Rectal smooth muscle tissue (tissue), 1 donor: ENCODE measurements around the gene RELT.

ENCODE experiments used
- H3K27ac ChIP-seq: one replicate; pipeline ENCODE4 v1.7.0; 2013; ENCODE audit warnings: low read depth, low read length, inconsistent platforms
- H3K27me3 ChIP-seq: one replicate; pipeline ENCODE4 v1.7.0; 2013; ENCODE audit warnings: low read length; ENCODE audit not compliant: control insufficient read depth, insufficient read depth
- H3K36me3 ChIP-seq: one replicate; pipeline ENCODE4 v1.7.0; 2013; ENCODE audit warnings: low read length; ENCODE audit not compliant: control insufficient read depth, insufficient read depth
- H3K4me1 ChIP-seq: one replicate; pipeline ENCODE4 v1.7.0; 2013; ENCODE audit warnings: low read length; ENCODE audit not compliant: control insufficient read depth, insufficient read depth
- H3K4me3 ChIP-seq: one replicate; pipeline ENCODE4 v1.7.0; 2013; ENCODE audit warnings: low read length
- H3K9ac ChIP-seq: one replicate; pipeline ENCODE4 v1.7.0; 2013; ENCODE audit warnings: low read length

RELT gene

GRCh38 chr11:73398721-73399120, 22.5 kb downstream of the RELT start:
- Histone ChIP-seq H3K27me3 (no peaks in the 10 kb centered on the region), H3K4me3 (no peak overlapping the region), H3K9ac (no peak overlapping the region), H3K36me3 (no peaks in the 10 kb centered on the region), H3K27ac (no peak overlapping the region), H3K4me1 (no peaks in the 10 kb centered on the region)

- Histone ChIP-seq H3K4me3 (no peak overlapping the region), H3K27ac (no peak overlapping the region), H3K9ac (no peak overlapping the region), H3K27me3 (no peaks in the 10 kb centered on the region), H3K36me3 (no peaks in the 10 kb centered on the region), H3K4me1 (no peaks in the 10 kb centered on the region)
Measured at GRCh38 chr11:73399159-73399590, 23.0 kb downstream of the RELT start.

- Histone ChIP-seq H3K36me3 (no peaks in the 10 kb centered on the region), H3K27me3 (no peaks in the 10 kb centered on the region), H3K4me3 (no peak overlapping the region), H3K4me1 (no peaks in the 10 kb centered on the region), H3K9ac (no peak overlapping the region), H3K27ac (no peak overlapping the region)
Measured at GRCh38 chr11:73399636-73400035, 23.4 kb downstream of the RELT start.

- Histone ChIP-seq H3K36me3 (no peaks in the 10 kb centered on the region), H3K4me3 (no peak overlapping the region), H3K27ac (no peak overlapping the region), H3K9ac (no peak overlapping the region), H3K27me3 (no peaks in the 10 kb centered on the region), H3K4me1 (no peaks in the 10 kb centered on the region)
Measured at GRCh38 chr11:73400293-73400692, 24.1 kb downstream of the RELT start.

GRCh38 chr11:73401217-73401923, 25.2 kb downstream of the RELT start:
- H3K27me3 ChIP-seq, result no peaks in the 10 kb centered on the region
- no peak overlapping the region for H3K9ac ChIP-seq
- no peak overlapping the region for H3K27ac ChIP-seq
- no peak overlapping the region for H3K4me3 ChIP-seq
- no peaks in the 10 kb centered on the region for H3K4me1 ChIP-seq
- no peaks in the 10 kb centered on the region for H3K36me3 ChIP-seq

- H3K27me3 ChIP-seq, result no peaks in the 10 kb centered on the region
- no peak overlapping the region for H3K4me3 ChIP-seq
- H3K4me1 ChIP-seq, result no peaks in the 10 kb centered on the region
- H3K9ac ChIP-seq, result no peak overlapping the region
- no peaks in the 10 kb centered on the region for H3K36me3 ChIP-seq
- no peak overlapping the region for H3K27ac ChIP-seq
Measured at GRCh38 chr11:73401924-73402833, 26.0 kb downstream of the RELT start.

GRCh38 chr11:73402834-73403185, 26.6 kb downstream of the RELT start:
- H3K27me3 ChIP-seq, result no peaks in the 10 kb centered on the region
- no peaks in the 10 kb centered on the region for H3K4me1 ChIP-seq
- H3K9ac ChIP-seq, result no peak overlapping the region
- H3K4me3 ChIP-seq, result no peak overlapping the region
- H3K27ac ChIP-seq, result no peak overlapping the region
- no peaks in the 10 kb centered on the region for H3K36me3 ChIP-seq

- Histone ChIP-seq H3K4me1 (no peaks in the 10 kb centered on the region), H3K27ac (no peak overlapping the region), H3K9ac (no peak overlapping the region), H3K27me3 (no peaks in the 10 kb centered on the region), H3K4me3 (no peak overlapping the region), H3K36me3 (no peaks in the 10 kb centered on the region)
Measured at GRCh38 chr11:73403541-73403940, 27.3 kb downstream of the RELT start.

- Histone ChIP-seq H3K4me3 (no peak overlapping the region), H3K4me1 (no peaks in the 10 kb centered on the region), H3K27me3 (no peaks in the 10 kb centered on the region), H3K36me3 (no peaks in the 10 kb centered on the region), H3K9ac (no peak overlapping the region), H3K27ac (no peak overlapping the region)
Measured at GRCh38 chr11:73404048-73404447, 27.8 kb downstream of the RELT start.

GRCh38 chr11:73404506-73405145, 28.4 kb downstream of the RELT start:
- no peak overlapping the region for H3K9ac ChIP-seq
- H3K4me3 ChIP-seq, result no peak overlapping the region
- no peaks in the 10 kb centered on the region for H3K36me3 ChIP-seq
- no peak overlapping the region for H3K27ac ChIP-seq
- no peaks in the 10 kb centered on the region for H3K4me1 ChIP-seq
- H3K27me3 ChIP-seq, result no peaks in the 10 kb centered on the region

- Histone ChIP-seq H3K36me3 (no peaks in the 10 kb centered on the region), H3K27ac (no peak overlapping the region), H3K27me3 (no peaks in the 10 kb centered on the region), H3K9ac (no peak overlapping the region), H3K4me1 (no peaks in the 10 kb centered on the region), H3K4me3 (no peak overlapping the region)
Measured at GRCh38 chr11:73405146-73405510, 28.9 kb downstream of the RELT start.

GRCh38 chr11:73406131-73406530, 29.9 kb downstream of the RELT start:
- no peak overlapping the region for H3K9ac ChIP-seq
- H3K4me1 ChIP-seq, result no peaks in the 10 kb centered on the region
- no peak overlapping the region for H3K4me3 ChIP-seq
- no peaks in the 10 kb centered on the region for H3K27me3 ChIP-seq
- no peak overlapping the region for H3K27ac ChIP-seq
- H3K36me3 ChIP-seq, result no peaks in the 10 kb centered on the region
